Measurements from ENCODE around the gene MAJIN. TPM values are rescaled to one million over a fixed set of nuclear protein-coding genes. Genes with fewer than 3 reads are reported as not detected.

The MAJIN gene
- polyA plus RNA-seq, 3 donors: not detected

DNA sequence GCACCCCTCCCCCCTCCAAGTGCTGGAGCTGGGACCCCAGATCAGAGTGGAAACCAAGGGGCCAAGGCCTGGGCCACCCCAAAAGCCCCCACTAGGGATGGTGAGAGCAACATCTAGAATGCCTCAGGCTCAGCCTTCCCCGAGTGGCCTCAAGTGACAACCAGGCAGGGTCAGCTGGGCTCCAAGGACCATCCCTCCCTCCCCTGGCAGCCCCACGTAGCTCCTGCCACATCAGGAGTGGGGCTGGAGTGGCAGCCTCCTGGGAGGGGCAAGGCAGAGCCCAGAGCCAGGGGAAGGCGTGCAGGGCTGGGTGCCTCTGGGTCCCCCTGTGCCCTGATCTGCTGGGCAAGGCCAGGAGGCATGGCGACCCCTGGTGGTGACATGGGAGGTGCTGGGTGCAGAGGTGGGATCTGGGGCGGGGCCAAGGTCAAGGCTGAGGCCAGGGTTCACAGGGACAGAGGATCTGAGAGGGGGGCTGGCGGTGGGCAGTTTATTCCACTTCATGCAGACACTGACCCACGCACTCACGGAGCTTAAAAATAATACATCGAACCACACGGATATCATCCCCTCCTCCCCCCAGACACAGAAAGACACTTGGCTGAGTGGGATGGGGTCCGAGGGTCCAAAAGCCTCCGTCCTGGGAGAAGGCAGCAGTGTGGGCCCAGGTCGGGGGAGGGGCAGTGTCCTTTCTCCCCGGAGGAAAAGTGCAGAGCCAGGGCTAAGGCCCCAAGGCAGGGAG lies 77.7 kb downstream of the MAJIN start:
- Mint-ChIP-seq H3K27me3 (ENCODE audit: low read depth in 3 of 3) (peaks cover 2 to 5% (median 5%) of the 10 kb centered on the region in 3 donors), H3K4me3 (no peak overlapping the region), H3K36me3 (peaks cover 36 to 39% of the 10 kb centered on the region in 2 donors), H3K9me3 (no peaks in the 10 kb centered on the region), H3K4me1 (peaks cover 5% of the 10 kb centered on the region), H3K27ac (peak overlapping the region in 1 of 7 donors; percentile 2)
- Histone ChIP-seq H4K20me1 (ENCODE audit: insufficient read depth, low read length) (peaks cover 6% of the 10 kb centered on the region), H3K27ac (ENCODE audit: low read depth in 1 of 2, low read length in 2 of 2) (no peak overlapping the region), H3K4me2 (replicated peaks; ENCODE audit: extremely low read depth, low read length, poor library complexity, severe bottlenecking) (no peak overlapping the region), H3K9ac (ENCODE audit: insufficient read depth, low read length, poor library complexity, severe bottlenecking) (no peak overlapping the region), H2AFZ (ENCODE audit: insufficient read depth, low read depth, low read length, poor library complexity, severe bottlenecking) (no peak overlapping the region), H3K9me3 (replicated peaks in 1 of 2; ENCODE audit: control insufficient read depth in 1 of 2, insufficient read depth in 1 of 2, low read length in 2 of 2) (no peaks in the 10 kb centered on the region), H3K4me3 (replicated peaks in 1 of 3; ENCODE audit: low read depth in 2 of 3, low read length in 3 of 3) (no peak overlapping the region), H3K27me3 (ENCODE audit: control insufficient read depth in 2 of 2, insufficient read depth in 2 of 2, low read length in 2 of 2) (no peaks in the 10 kb centered on the region), H3K36me3 (replicated peaks in 1 of 2; ENCODE audit: control insufficient read depth in 1 of 2, insufficient read depth in 2 of 2, low read length in 2 of 2) (peaks cover 41 to 47% of the 10 kb centered on the region in 2 donors), H3K4me1 (ENCODE audit: control insufficient read depth in 1 of 2, insufficient read depth in 2 of 2, low read length in 2 of 2) (peaks cover 9 to 13% of the 10 kb centered on the region in 2 donors), H3K79me2 (ENCODE audit: insufficient read depth, low read length) (no peaks in the 10 kb centered on the region)
- intact Hi-C loops (cut with micrococcal nuclease): loop anchor here in 1 of 2 donors (1.0 kb wide), 1 partner anchor 47 kb away; no protein-coding TSS in a partner anchor
- 18% methylated on average over 4 of the region's 14 CpGs for WGBS (ENCODE audit: insufficient coverage)
- DNase-seq: peak; percentile 75 to 82 (median 80)
- TF ChIP-seq, protein P1, sequence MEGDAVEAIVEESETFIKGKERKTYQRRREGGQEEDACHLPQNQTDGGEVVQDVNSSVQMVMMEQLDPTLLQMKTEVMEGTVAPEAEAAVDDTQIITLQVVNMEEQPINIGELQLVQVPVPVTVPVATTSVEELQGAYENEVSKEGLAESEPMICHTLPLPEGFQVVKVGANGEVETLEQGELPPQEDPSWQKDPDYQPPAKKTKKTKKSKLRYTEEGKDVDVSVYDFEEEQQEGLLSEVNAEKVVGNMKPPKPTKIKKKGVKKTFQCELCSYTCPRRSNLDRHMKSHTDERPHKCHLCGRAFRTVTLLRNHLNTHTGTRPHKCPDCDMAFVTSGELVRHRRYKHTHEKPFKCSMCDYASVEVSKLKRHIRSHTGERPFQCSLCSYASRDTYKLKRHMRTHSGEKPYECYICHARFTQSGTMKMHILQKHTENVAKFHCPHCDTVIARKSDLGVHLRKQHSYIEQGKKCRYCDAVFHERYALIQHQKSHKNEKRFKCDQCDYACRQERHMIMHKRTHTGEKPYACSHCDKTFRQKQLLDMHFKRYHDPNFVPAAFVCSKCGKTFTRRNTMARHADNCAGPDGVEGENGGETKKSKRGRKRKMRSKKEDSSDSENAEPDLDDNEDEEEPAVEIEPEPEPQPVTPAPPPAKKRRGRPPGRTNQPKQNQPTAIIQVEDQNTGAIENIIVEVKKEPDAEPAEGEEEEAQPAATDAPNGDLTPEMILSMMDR (IDR thresholded peaks at IDR 0.05): peak; percentile 94

DNA sequence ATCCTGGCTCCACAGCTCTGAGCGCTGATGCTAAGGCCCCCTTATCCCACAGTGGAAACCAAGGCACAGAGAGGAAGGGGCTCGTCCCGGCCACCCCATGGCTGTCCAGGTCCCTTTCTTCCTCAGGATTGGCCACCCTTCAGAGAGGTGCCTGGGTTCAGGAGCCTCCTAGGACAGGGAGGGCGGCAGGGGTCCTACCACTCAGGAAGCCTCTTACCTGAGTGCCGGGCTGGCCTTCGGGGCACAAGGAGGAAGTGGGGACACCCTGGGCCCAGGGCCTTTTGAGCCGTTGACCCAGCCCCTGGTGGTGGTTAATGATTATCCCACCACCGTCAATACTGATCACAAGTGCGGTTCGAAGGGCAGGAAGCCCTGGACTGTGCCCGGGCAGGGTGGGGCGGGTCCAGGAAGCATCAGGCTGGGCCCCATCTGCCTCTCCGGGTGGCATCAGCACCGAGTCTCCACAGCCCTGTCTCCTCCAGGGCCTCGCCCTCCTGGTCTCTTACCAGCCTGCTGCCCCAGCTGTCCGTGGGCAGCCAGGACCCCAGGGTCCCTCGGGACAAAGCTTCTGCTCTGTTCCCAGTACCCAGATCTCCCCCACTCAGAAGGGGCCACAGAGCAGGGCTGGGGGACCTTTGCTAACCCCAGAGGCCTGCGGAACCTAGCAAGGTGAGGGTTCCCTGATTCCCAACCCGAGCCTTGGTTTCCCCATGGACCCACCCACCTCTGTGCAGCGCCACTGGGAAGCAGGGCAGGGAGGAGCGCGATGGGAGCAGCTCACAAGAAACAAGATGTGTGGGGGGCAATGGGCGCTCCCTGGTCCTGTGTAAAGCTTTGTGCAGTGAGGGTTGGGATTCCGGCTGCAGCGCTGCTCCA lies 78.5 kb downstream of the MAJIN start:
- H3K27me3 Mint-ChIP-seq (ENCODE audit: low read depth in 3 of 3): peaks cover 4 to 5% (median 5%) of the 10 kb centered on the region in 3 donors
- no peaks in the 10 kb centered on the region for H3K9me3 ChIP-seq (replicated peaks in 1 of 2; ENCODE audit: control insufficient read depth in 1 of 2, insufficient read depth in 1 of 2, low read length in 2 of 2)
- DNase-seq: no peak
- peaks cover 34 to 38% of the 10 kb centered on the region in 2 donors for H3K36me3 ChIP-seq (replicated peaks in 1 of 2; ENCODE audit: control insufficient read depth in 1 of 2, insufficient read depth in 2 of 2, low read length in 2 of 2)
- H3K27ac Mint-ChIP-seq: no peak overlapping the region
- H3K36me3 Mint-ChIP-seq: peaks cover 30 to 32% of the 10 kb centered on the region in 2 donors
- H3K9ac ChIP-seq (ENCODE audit: insufficient read depth, low read length, poor library complexity, severe bottlenecking): no peak overlapping the region
- no peak overlapping the region for H2AFZ ChIP-seq (ENCODE audit: insufficient read depth, low read depth, low read length, poor library complexity, severe bottlenecking)
- WGBS (ENCODE audit: insufficient coverage): 75% methylated on average over 15 of the region's 25 CpGs
- intact Hi-C loops (cut with micrococcal nuclease): loop anchor here (1.0 kb wide), 1 partner anchor 46 kb away; no protein-coding TSS in a partner anchor
- H3K27me3 ChIP-seq (ENCODE audit: control insufficient read depth in 2 of 2, insufficient read depth in 2 of 2, low read length in 2 of 2): no peaks in the 10 kb centered on the region
- H3K4me3 ChIP-seq (replicated peaks in 1 of 3; ENCODE audit: low read depth in 2 of 3, low read length in 3 of 3): no peak overlapping the region
- H3K4me3 Mint-ChIP-seq: no peak overlapping the region
- H3K9me3 Mint-ChIP-seq: no peaks in the 10 kb centered on the region
- H3K27ac ChIP-seq (ENCODE audit: low read depth in 1 of 2, low read length in 2 of 2): no peak overlapping the region
- TF ChIP-seq, protein P1 (IDR thresholded peaks at IDR 0.05): no peak
- H4K20me1 ChIP-seq (ENCODE audit: insufficient read depth, low read length): peaks cover 6% of the 10 kb centered on the region
- no peak overlapping the region for H3K4me2 ChIP-seq (replicated peaks; ENCODE audit: extremely low read depth, low read length, poor library complexity, severe bottlenecking)
- H3K79me2 ChIP-seq (ENCODE audit: insufficient read depth, low read length): no peaks in the 10 kb centered on the region
- H3K4me1 ChIP-seq (ENCODE audit: control insufficient read depth in 1 of 2, insufficient read depth in 2 of 2, low read length in 2 of 2): peaks cover 13 to 18% of the 10 kb centered on the region in 2 donors
- peaks cover 10% of the 10 kb centered on the region for H3K4me1 Mint-ChIP-seq
